Nephron progenitor cell (in vitro differentiated cells): ENCODE measurements around the gene SOX30.

ENCODE experiments used
- DNase-seq: peaks from one replicate; pipeline ENCODE4 v3.0.0; 2021
- H3K27ac Mint-ChIP-seq: 2 replicates; pipeline ENCODE4 v1.8.0; 2021; ENCODE audit warnings: mild to moderate bottlenecking, moderate library complexity, mixed read lengths
- H3K27me3 Mint-ChIP-seq: 2 replicates; pipeline ENCODE4 v1.8.0; 2021; ENCODE audit warnings: mild to moderate bottlenecking, low read depth, mixed read lengths; ENCODE audit not compliant: poor library complexity
- H3K36me3 Mint-ChIP-seq: 2 replicates; pipeline ENCODE4 v1.8.0; 2021; ENCODE audit warnings: low read depth, mixed read lengths
- H3K4me1 Mint-ChIP-seq: 2 replicates; pipeline ENCODE4 v1.8.0; 2021; ENCODE audit warnings: mixed read lengths
- H3K4me3 Mint-ChIP-seq: 2 replicates; pipeline ENCODE4 v1.8.0; 2021; ENCODE audit warnings: mild to moderate bottlenecking, moderate library complexity, mixed read lengths
- H3K9me3 Mint-ChIP-seq: 2 replicates; pipeline ENCODE4 v1.8.0; 2021; ENCODE audit warnings: mild to moderate bottlenecking, moderate library complexity, mixed read lengths
- TF ChIP-seq, protein P1 (sequence below): fragments of 200-600 bp; sonication (generic); IDR thresholded peaks from 2 replicates; pipeline ENCODE4 v1.5.0; 2021; ENCODE audit warnings: antibody characterized with exemption

SOX30 gene

GRCh38 chr5:157607371-157608161, 44.7 kb downstream of the SOX30 start:
- Mint-ChIP-seq H3K27me3 (peaks cover 4% of the 10 kb centered on the region), H3K4me3 (no peak overlapping the region), H3K36me3 (peaks cover 4% of the 10 kb centered on the region), H3K4me1 (peaks cover 24% of the 10 kb centered on the region), H3K27ac (no peak overlapping the region), H3K9me3 (peaks cover 3% of the 10 kb centered on the region)
- TF ChIP-seq, protein P1, sequence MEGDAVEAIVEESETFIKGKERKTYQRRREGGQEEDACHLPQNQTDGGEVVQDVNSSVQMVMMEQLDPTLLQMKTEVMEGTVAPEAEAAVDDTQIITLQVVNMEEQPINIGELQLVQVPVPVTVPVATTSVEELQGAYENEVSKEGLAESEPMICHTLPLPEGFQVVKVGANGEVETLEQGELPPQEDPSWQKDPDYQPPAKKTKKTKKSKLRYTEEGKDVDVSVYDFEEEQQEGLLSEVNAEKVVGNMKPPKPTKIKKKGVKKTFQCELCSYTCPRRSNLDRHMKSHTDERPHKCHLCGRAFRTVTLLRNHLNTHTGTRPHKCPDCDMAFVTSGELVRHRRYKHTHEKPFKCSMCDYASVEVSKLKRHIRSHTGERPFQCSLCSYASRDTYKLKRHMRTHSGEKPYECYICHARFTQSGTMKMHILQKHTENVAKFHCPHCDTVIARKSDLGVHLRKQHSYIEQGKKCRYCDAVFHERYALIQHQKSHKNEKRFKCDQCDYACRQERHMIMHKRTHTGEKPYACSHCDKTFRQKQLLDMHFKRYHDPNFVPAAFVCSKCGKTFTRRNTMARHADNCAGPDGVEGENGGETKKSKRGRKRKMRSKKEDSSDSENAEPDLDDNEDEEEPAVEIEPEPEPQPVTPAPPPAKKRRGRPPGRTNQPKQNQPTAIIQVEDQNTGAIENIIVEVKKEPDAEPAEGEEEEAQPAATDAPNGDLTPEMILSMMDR = no peak
- no peak for DNase-seq

DNA sequence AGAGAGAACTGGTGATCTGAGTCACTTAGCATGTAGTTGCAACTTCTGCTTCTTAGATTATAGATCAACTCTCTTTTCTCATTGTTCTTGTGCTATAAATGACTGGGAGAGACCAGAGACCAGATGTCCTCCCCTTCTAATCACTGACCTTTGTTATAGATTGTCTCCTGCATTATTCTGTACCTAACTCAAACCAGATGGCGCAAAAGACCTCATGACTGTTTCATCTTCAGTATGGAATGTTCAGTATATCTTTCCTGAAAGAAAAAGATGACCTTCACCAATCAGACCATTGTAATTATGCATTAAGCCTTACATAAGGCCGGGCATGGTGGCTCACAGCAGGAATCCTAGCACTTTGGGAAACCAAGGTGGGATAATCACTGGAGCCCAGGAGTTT, 46.2 kb downstream of the SOX30 start:
- DNase-seq = no peak
- H3K4me1 Mint-ChIP-seq = peaks cover 8% of the 10 kb centered on the region
- H3K27ac Mint-ChIP-seq = no peak overlapping the region
- H3K27me3 Mint-ChIP-seq = peaks cover 4% of the 10 kb centered on the region
- peaks cover 3% of the 10 kb centered on the region for H3K9me3 Mint-ChIP-seq
- TF ChIP-seq, protein P1 = no peak
- peaks cover 4% of the 10 kb centered on the region for H3K36me3 Mint-ChIP-seq
- no peak overlapping the region for H3K4me3 Mint-ChIP-seq

DNA sequence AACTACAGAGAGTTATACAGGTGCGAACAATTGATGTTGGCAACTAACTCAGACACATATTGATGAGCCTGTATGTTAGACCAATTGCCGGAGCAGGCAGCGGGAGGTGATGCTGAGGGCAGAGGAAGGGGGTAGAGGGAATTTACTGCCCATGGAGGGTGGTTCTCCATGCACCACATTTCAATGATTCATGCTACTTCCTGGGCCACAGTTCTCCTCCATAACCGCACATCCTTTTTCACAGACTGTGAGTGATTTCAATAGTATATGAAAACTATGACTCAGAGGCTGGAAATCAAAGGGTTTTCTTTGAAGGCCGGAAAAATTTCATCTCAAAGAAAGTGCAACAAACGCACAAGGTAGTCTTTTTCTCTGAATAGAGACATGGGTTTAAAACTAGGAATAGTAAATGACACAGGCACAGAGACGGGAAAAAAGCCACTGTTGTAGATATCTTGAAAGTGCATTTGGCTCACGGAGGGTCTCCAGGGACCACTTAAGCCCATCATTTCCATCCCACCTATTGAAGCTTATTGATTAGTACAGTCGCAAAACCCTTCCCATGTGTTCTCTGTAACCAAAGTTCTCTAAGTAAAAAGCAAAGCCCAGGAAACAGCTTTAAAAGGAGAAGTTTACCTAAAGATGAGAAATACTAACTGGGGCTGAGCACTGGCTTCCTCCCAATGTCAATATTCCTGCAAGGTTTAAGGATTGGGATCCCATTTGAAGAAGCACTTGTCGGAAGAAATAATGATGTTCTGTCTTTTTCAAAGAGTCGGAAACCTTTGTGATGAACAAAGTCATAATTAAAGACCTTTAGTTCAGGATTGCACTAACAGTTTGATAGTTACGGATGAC, 48.7 kb downstream of the SOX30 start:
- H3K27me3 Mint-ChIP-seq = peaks cover 4% of the 10 kb centered on the region
- H3K4me3 Mint-ChIP-seq = no peak overlapping the region
- peaks cover 5% of the 10 kb centered on the region for H3K4me1 Mint-ChIP-seq
- no peak for DNase-seq
- no peaks in the 10 kb centered on the region for H3K9me3 Mint-ChIP-seq
- H3K36me3 Mint-ChIP-seq = peaks cover 4% of the 10 kb centered on the region
- TF ChIP-seq, protein P1 = no peak
- no peak overlapping the region for H3K27ac Mint-ChIP-seq

- Mint-ChIP-seq H3K27me3 (no peaks in the 10 kb centered on the region), H3K9me3 (no peaks in the 10 kb centered on the region), H3K4me3 (no peak overlapping the region), H3K27ac (no peak overlapping the region), H3K36me3 (no peaks in the 10 kb centered on the region), H3K4me1 (peaks cover 5% of the 10 kb centered on the region)
- DNase-seq = no peak
- TF ChIP-seq, protein P1 = no peak
These were observed 49.7 kb downstream of the SOX30 start for GRCh38 chr5:157602505-157602904.

DNA sequence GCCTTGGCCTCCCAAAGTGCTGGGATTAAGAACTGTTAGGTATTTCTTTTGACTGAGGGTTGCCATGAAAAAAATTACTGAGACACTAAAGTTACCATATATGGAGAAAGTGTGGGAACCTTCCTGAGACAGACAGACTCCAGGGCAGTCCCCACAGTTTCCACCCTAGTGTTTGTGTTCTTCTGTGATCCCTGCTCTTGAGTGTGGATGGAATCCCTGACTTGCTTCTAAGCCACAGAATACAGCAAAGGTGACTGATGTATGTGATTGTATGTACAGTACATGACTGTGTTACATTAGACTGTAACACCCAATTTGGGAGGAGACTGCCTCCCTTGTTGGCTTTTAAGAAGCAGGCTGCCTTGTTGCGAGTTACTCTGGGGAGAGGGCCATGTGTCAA, 52.0 kb downstream of the SOX30 start:
- TF ChIP-seq, protein P1 = no peak
- no peaks in the 10 kb centered on the region for H3K36me3 Mint-ChIP-seq
- no peaks in the 10 kb centered on the region for H3K27me3 Mint-ChIP-seq
- H3K4me1 Mint-ChIP-seq = peaks cover 5% of the 10 kb centered on the region
- no peaks in the 10 kb centered on the region for H3K9me3 Mint-ChIP-seq
- DNase-seq = no peak
- H3K27ac Mint-ChIP-seq = no peak overlapping the region
- no peak overlapping the region for H3K4me3 Mint-ChIP-seq
